Esophagus muscularis mucosa (tissue), 4 donors: Measurements from ENCODE around the gene MAP2K6. TPM values are rescaled to one million over a fixed set of nuclear protein-coding genes. Genes with fewer than 3 reads are reported as not detected.

Source experiments
- DNase-seq: peaks from one replicate; pipeline ENCODE4 v3.0.0-alpha.2; 2017; ENCODE audit errors: extremely low spot score
- H3K27ac ChIP-seq, 4 donors: fragments of 200-600 bp; sonication (generic); replicated peaks in 1 of 4; 1 replicate in 3 of 4; 2 replicates in 1 of 4; pipeline ENCODE4 v1.5.1; 2016 to 2019; ENCODE audit warnings: mild to moderate bottlenecking in 1 of 4
- H3K27me3 ChIP-seq, 4 donors: fragments of 200-600 bp; sonication (generic); one replicate each; pipeline versions ENCODE4 v1.5.1 to v1.6.0; 2016 to 2019
- H3K36me3 ChIP-seq, 4 donors: fragments of 200-600 bp; sonication (generic); one replicate each; pipeline ENCODE4 v1.5.1; 2016 to 2019
- H3K4me1 ChIP-seq, 4 donors: fragments of 200-600 bp; sonication (generic); one replicate each; pipeline ENCODE4 v1.5.1; 2016 to 2019
- H3K4me3 ChIP-seq, 4 donors: fragments of 200-600 bp; sonication (generic); 1 replicate in 2 of 4; 2 replicates in 2 of 4; pipeline ENCODE4 v1.5.1; 2016 to 2019; ENCODE audit warnings: mild to moderate bottlenecking in 4 of 4, moderate library complexity in 1 of 4
- H3K9me3 ChIP-seq, 4 donors: fragments of 200-600 bp; sonication (generic); 1 replicate in 3 of 4; 2 replicates in 1 of 4; pipeline ENCODE4 v1.5.1; 2016 to 2019
- CTCF ChIP-seq, 3 experiments: fragments of 200-600 bp in 2 of 3; fragments of 450-650 bp in 1 of 3; sonication (generic) in 2 of 3; IDR thresholded peaks; one replicate each; pipeline ENCODE4 v1.5.1; 2017 to 2019; ENCODE audit warnings: antibody characterized with exemption in 3 of 3, mild to moderate bottlenecking in 2 of 3, moderate library complexity in 1 of 3
- EP300 ChIP-seq: sonication (generic); formaldehyde crosslinking; IDR thresholded peaks from one replicate; pipeline ENCODE4 v1.6.1; 2017; ENCODE audit warnings: antibody characterized with exemption
- POLR2A ChIP-seq: fragments of 450-650 bp; IDR thresholded peaks from one replicate; pipeline ENCODE4 v1.6.1; 2017; ENCODE audit warnings: antibody characterized with exemption, moderate library complexity, mild to moderate bottlenecking, low read depth
- POLR2AphosphoS5 ChIP-seq, 2 donors: sonication (generic); formaldehyde crosslinking; IDR thresholded peaks; one replicate each; pipeline ENCODE4 v1.6.1; 2017; ENCODE audit warnings: antibody characterized with exemption in 2 of 2
- WGBS: methylation state at CpG from one replicate; pipeline ENCODE4 v1.1.5; 2018; 5-methylcytosine and 5-hydroxymethylcytosine counted together
- intact Hi-C: fragments of 100-400 bp; cut with DNase I; formaldehyde crosslinking; loops from one replicate; pipeline ENCODE4 v1.15.1; 2023
- total RNA-seq, 4 donors: library from RNA; depleted of rRNA; stranded (reverse); fragments of >200 nt; gene quantifications; one replicate each; pipeline versions ENCODE4 v1.1.0 to v1.2.1, GENCODE V29; 2016

Gene MAP2K6
- total RNA-seq, 4 donors from 2014 or later, result 0.83 to 3.1 (median 1.5) TPM

- H3K4me3 ChIP-seq, result no peak overlapping the region
- 64% methylated on average over 3 of the region's 3 CpGs for WGBS
- no peak overlapping the region for H3K27ac ChIP-seq
- H3K4me1 ChIP-seq, result peaks cover 0 to 8% (median 0%) of the 10 kb centered on the region in 4 donors
- H3K9me3 ChIP-seq, result no peaks in the 10 kb centered on the region
- TF ChIP-seq POLR2A (no peak), POLR2AphosphoS5 (IDR thresholded peaks at IDR 0.05) (peak in 1 of 2 donors; percentile 37), EP300 (no peak), CTCF (IDR thresholded peaks at IDR 0.05) (no peak)
- intact Hi-C loops, result no loop called here
- H3K36me3 ChIP-seq, result no peaks in the 10 kb centered on the region
- no peak for DNase-seq
- no peaks in the 10 kb centered on the region for H3K27me3 ChIP-seq
Observed at GRCh38 chr17:69592692-69593350, 178.3 kb downstream of the MAP2K6 start.

- no peaks in the 10 kb centered on the region for H3K36me3 ChIP-seq
- WGBS, result 95% methylated on average over 2 of the region's 2 CpGs
- intact Hi-C loops, result no loop called here
Observed at GRCh38 chr17:69593351-69593715, 178.8 kb downstream of the MAP2K6 start.

GRCh38 chr17:69593716-69594115, 179.2 kb downstream of the MAP2K6 start:
- WGBS, result 94% methylated on average over 2 of the region's 2 CpGs
- no peak for DNase-seq
- intact Hi-C loops, result no loop called here
- Histone ChIP-seq H3K36me3 (no peaks in the 10 kb centered on the region), H3K4me1 (peaks cover 0 to 8% (median 0%) of the 10 kb centered on the region in 4 donors), H3K9me3 (no peaks in the 10 kb centered on the region), H3K4me3 (no peak overlapping the region), H3K27ac (no peak overlapping the region), H3K27me3 (no peaks in the 10 kb centered on the region)
- TF ChIP-seq POLR2AphosphoS5 (IDR thresholded peaks at IDR 0.05) (no peak), POLR2A (no peak), CTCF (IDR thresholded peaks at IDR 0.05) (no peak), EP300 (no peak)

More at GRCh38 chr17:69593351-69593715, 178.8 kb downstream of the MAP2K6 start:
- Histone ChIP-seq H3K27ac (no peak overlapping the region), H3K4me3 (no peak overlapping the region), H3K9me3 (no peaks in the 10 kb centered on the region), H3K27me3 (no peaks in the 10 kb centered on the region), H3K4me1 (peaks cover 0 to 8% (median 0%) of the 10 kb centered on the region in 4 donors)
- TF ChIP-seq EP300 (no peak), POLR2AphosphoS5 (IDR thresholded peaks at IDR 0.05) (no peak), CTCF (IDR thresholded peaks at IDR 0.05) (no peak), POLR2A (no peak)
- no peak for DNase-seq

GRCh38 chr17:69594641-69595040, 180.1 kb downstream of the MAP2K6 start:
- H3K27ac ChIP-seq, result no peak overlapping the region
- no peak overlapping the region for H3K4me3 ChIP-seq
- no peaks in the 10 kb centered on the region for H3K27me3 ChIP-seq
- WGBS, result 66% methylated on average over 4 of the region's 4 CpGs
- H3K4me1 ChIP-seq, result peaks cover 0 to 8% (median 0%) of the 10 kb centered on the region in 4 donors
- intact Hi-C loops, result no loop called here
- H3K36me3 ChIP-seq, result no peaks in the 10 kb centered on the region
- no peak for DNase-seq
- TF ChIP-seq EP300 (no peak), POLR2A (no peak), CTCF (IDR thresholded peaks at IDR 0.05) (no peak), POLR2AphosphoS5 (IDR thresholded peaks at IDR 0.05) (no peak)
- H3K9me3 ChIP-seq, result no peaks in the 10 kb centered on the region

GRCh38 chr17:69596141-69596540, 181.6 kb downstream of the MAP2K6 start:
- H3K27ac ChIP-seq, result no peak overlapping the region
- WGBS, result 77% methylated on average over 9 of the region's 9 CpGs
- intact Hi-C loops, result no loop called here

More at GRCh38 chr17:69596141-69596540, 181.6 kb downstream of the MAP2K6 start:
- Histone ChIP-seq H3K27me3 (no peaks in the 10 kb centered on the region), H3K4me1 (peaks cover 0 to 8% (median 0%) of the 10 kb centered on the region in 4 donors), H3K36me3 (no peaks in the 10 kb centered on the region), H3K4me3 (no peak overlapping the region), H3K9me3 (no peaks in the 10 kb centered on the region)
- no peak for DNase-seq
- TF ChIP-seq EP300 (no peak), POLR2AphosphoS5 (IDR thresholded peaks at IDR 0.05) (no peak), CTCF (IDR thresholded peaks at IDR 0.05) (no peak), POLR2A (no peak)
